Measurements from ENCODE around the gene NME4.

DNA sequence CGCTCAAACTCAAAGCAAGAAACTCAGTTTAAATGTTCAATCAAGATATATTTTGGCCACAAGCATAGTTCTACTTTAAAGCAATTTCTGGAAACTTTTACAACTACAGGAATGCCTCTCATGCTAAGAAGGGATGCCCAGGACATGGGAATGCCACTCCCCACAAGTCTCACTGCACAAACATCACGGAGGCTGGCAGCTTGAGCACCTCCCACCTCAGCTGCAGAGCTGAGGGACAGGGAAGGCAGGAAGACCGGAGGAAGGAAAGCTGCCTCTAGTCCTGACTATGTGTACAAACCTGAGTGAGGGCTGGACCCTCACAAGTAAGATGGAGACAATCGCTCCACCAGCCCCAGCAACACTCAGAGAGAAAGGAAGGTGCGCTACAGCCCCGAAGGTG is 49.8 kb upstream of the NME4 start:
- TF ChIP-seq, protein P1, sequence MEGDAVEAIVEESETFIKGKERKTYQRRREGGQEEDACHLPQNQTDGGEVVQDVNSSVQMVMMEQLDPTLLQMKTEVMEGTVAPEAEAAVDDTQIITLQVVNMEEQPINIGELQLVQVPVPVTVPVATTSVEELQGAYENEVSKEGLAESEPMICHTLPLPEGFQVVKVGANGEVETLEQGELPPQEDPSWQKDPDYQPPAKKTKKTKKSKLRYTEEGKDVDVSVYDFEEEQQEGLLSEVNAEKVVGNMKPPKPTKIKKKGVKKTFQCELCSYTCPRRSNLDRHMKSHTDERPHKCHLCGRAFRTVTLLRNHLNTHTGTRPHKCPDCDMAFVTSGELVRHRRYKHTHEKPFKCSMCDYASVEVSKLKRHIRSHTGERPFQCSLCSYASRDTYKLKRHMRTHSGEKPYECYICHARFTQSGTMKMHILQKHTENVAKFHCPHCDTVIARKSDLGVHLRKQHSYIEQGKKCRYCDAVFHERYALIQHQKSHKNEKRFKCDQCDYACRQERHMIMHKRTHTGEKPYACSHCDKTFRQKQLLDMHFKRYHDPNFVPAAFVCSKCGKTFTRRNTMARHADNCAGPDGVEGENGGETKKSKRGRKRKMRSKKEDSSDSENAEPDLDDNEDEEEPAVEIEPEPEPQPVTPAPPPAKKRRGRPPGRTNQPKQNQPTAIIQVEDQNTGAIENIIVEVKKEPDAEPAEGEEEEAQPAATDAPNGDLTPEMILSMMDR (IDR thresholded peaks at IDR 0.05), result no peak
- TF ChIP-seq ZFX (IDR thresholded peaks at IDR 0.05; ENCODE audit: borderline replicate concordance), result no peak
